ENCODE results near the gene SLC16A10. TPM values are rescaled to one million over a fixed set of nuclear protein-coding genes. Genes with fewer than 3 reads are reported as not detected.
A peak's percentile ranks its signal among the peaks of the same experiment; 100 is the strongest.

SLC16A10 gene
- total and polyA plus RNA-seq, 2 of the 4 experiments (the other 2 are of a cell fraction), result not detected

DNA sequence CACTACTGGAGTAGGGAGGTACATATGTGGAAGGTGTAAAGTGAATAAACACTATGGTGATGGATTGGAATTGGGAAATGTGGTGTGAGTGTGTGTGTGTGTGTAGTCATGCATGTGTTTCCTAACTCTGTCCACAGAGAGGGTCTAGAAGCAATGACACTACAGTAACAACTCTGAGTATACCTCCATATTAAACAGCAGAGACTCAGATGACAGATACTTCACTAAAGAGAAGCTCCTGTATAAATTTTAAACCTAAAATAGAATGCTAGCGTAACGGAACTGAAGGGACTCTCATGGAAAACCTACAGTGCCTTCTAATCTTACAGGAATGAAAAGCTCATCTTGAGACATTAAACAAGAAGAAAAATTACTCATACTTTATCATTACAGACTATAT is 150.5 kb downstream of the SLC16A10 start:
- no peak overlapping the region for H2AK9ac ChIP-seq (replicated peaks; ENCODE audit: low read depth, low read length, poor library complexity)
- CTCF ChIA-PET, result interaction anchor here (0.7 to 1.5 kb wide), 2 partner anchors 21 to 26 kb away, joined by 3 to 5 read pairs; a partner anchor contains a TSS
- H3K9ac ChIP-seq (ENCODE audit: low read depth, low read length), result no peak overlapping the region
- dilution Hi-C loops (cut with HindIII; ENCODE audit: low sequenced_read_pairs, unreplicated experiment), result no loop called here
- H3K4me2 ChIP-seq (ENCODE audit: low read depth, low read length), result peak overlapping the region; percentile 37; the same call in 1 of the 2 replicates
- H2BK120ac ChIP-seq (ENCODE audit: low read depth, low read length), result peak overlapping the region; percentile 78
- TF ChIP-seq CHD1 (IDR thresholded peaks at IDR 0.05; ENCODE audit: low read depth, low read length) (no peak), MAFK (IDR thresholded peaks at IDR 0.05; ENCODE audit: low read depth, low read length) (no peak), RCOR1 (IDR thresholded peaks at IDR 0.05; ENCODE audit: insufficient replicate concordance, low read length) (no peak), RAD21 (IDR thresholded peaks at IDR 0.05; ENCODE audit: low read length) (no peak), CEBPB (IDR thresholded peaks at IDR 0.05; ENCODE audit: low read depth, low read length) (peak; percentile 64), FOS (IDR thresholded peaks at IDR 0.05; ENCODE audit: low read depth, low read length) (no peak)
- TF ChIP-seq, protein P1, sequence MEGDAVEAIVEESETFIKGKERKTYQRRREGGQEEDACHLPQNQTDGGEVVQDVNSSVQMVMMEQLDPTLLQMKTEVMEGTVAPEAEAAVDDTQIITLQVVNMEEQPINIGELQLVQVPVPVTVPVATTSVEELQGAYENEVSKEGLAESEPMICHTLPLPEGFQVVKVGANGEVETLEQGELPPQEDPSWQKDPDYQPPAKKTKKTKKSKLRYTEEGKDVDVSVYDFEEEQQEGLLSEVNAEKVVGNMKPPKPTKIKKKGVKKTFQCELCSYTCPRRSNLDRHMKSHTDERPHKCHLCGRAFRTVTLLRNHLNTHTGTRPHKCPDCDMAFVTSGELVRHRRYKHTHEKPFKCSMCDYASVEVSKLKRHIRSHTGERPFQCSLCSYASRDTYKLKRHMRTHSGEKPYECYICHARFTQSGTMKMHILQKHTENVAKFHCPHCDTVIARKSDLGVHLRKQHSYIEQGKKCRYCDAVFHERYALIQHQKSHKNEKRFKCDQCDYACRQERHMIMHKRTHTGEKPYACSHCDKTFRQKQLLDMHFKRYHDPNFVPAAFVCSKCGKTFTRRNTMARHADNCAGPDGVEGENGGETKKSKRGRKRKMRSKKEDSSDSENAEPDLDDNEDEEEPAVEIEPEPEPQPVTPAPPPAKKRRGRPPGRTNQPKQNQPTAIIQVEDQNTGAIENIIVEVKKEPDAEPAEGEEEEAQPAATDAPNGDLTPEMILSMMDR (conservative IDR thresholded peaks at IDR 0.05; ENCODE audit: low read depth, low read length), result no peak
- TF ChIP-seq, protein P2, sequence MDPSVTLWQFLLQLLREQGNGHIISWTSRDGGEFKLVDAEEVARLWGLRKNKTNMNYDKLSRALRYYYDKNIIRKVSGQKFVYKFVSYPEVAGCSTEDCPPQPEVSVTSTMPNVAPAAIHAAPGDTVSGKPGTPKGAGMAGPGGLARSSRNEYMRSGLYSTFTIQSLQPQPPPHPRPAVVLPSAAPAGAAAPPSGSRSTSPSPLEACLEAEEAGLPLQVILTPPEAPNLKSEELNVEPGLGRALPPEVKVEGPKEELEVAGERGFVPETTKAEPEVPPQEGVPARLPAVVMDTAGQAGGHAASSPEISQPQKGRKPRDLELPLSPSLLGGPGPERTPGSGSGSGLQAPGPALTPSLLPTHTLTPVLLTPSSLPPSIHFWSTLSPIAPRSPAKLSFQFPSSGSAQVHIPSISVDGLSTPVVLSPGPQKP (IDR thresholded peaks at IDR 0.05; ENCODE audit: borderline replicate concordance, low read depth, low read length), result no peak
- H3K23ac ChIP-seq (ENCODE audit: low read depth, low read length), result peak overlapping the region; percentile 88
- H2BK20ac ChIP-seq (ENCODE audit: low read depth, low read length), result peak overlapping the region; percentile 83; the same call in 1 of the 2 replicates
- in situ Hi-C loops (cut with MboI; ENCODE audit: low sequenced_read_pairs), result no loop called here
- peak overlapping the region; percentile 29; the same call in 1 of the 3 replicates for H2BK15ac ChIP-seq (ENCODE audit: low read depth, low read length)
- H3K9me1 ChIP-seq (ENCODE audit: insufficient read depth, low read length), result peaks cover 9% of the 10 kb centered on the region
- POLR2A ChIA-PET (ENCODE audit: unreplicated experiment), result no interaction called here
- intact Hi-C loops (cut with micrococcal nuclease), result no loop called here
- peak overlapping the region; percentile 59 for H2AFZ ChIP-seq (replicated peaks; ENCODE audit: low read length, poor library complexity)
- H3K18ac ChIP-seq (ENCODE audit: low read depth, low read length), result peak overlapping the region; percentile 38; the same call in 1 of the 2 replicates
- H3K27ac ChIP-seq (ENCODE audit: insufficient read depth, low read length), result no peak overlapping the region
- WGBS, 2 experiments (ENCODE audit: extremely low coverage in 2 of 2, insufficient read length in 1 of 2), result no CpG with 5 or more reads among the region's 2 CpGs
- peak overlapping the region; percentile 8; the same call in 1 of the 2 replicates for H4K91ac ChIP-seq (ENCODE audit: insufficient read depth, low read depth, low read length)
- no TSS peak for BruUV-seq (replicated peaks)
- no peak overlapping the region for H4K5ac ChIP-seq (ENCODE audit: low read depth, low read length)
- peaks cover 5% of the 10 kb centered on the region; the same call in 1 of the 2 replicates for H3K4me1 ChIP-seq (ENCODE audit: control insufficient read depth, insufficient read depth, low read length)
- no peak overlapping the region for H3K56ac ChIP-seq (ENCODE audit: extremely low read depth, insufficient read depth, low read length)
- peak overlapping the region; percentile 85 for H3K14ac ChIP-seq (replicated peaks; ENCODE audit: low read depth, low read length)
- DNase-seq (peak; percentile 45), ATAC-seq (ENCODE audit: low read depth) (peak; percentile 38)
- peak overlapping the region in 1 of 2 experiments; percentile 72; a peak in 1 of 4 replicates for H4K8ac ChIP-seq (ENCODE audit: low read depth in 2 of 2, low read length in 2 of 2)
- H2AK5ac ChIP-seq (ENCODE audit: low read depth, low read length), result peak overlapping the region; percentile 57; the same call in 1 of the 2 replicates
- H2BK5ac ChIP-seq (ENCODE audit: low read depth, low read length, poor library complexity, severe bottlenecking), result peak overlapping the region; percentile 85
- no peaks in the 10 kb centered on the region for H3K27me3 ChIP-seq (ENCODE audit: control insufficient read depth, insufficient read depth, low read length)
- H3K36me3 ChIP-seq (ENCODE audit: control insufficient read depth, insufficient read depth, low read length), result no peaks in the 10 kb centered on the region
- H3K9me3 ChIP-seq (ENCODE audit: control insufficient read depth, insufficient read depth, low read length), result no peaks in the 10 kb centered on the region
- no peak overlapping the region for H3K4me3 ChIP-seq (ENCODE audit: insufficient read depth, low read depth, low read length)
- no peaks in the 10 kb centered on the region for H4K20me1 ChIP-seq (ENCODE audit: insufficient read depth, low read length)
- H3K79me1 ChIP-seq (ENCODE audit: low read depth in 1 of 2, low read length in 2 of 2), result no peaks in the 10 kb centered on the region
- H3K4ac ChIP-seq (ENCODE audit: low read depth, low read length), result peak overlapping the region; percentile 78
